GM18519 (cell line): ENCODE data around the gene ATG7.
"Not testable (repeated sequence)": the region's sequence is repeated elsewhere in the genome, so short reads cannot be mapped to it uniquely, and the experiment has no call there.

ENCODE experiments used
- ATAC-seq: cut with Tn5 transposase; IDR thresholded peaks from one replicate; pipeline ENCODE4 v1.9.1; 2021; ENCODE audit warnings: mild to moderate bottlenecking, moderate library complexity; ENCODE audit not compliant: unreplicated experiment, low FRiP score

The ATG7 gene

GRCh38 chr3:11522953-11523571, 250.9 kb downstream of the ATG7 start:
- ATAC-seq: no peak

- no peak for ATAC-seq
These were observed 251.4 kb downstream of the ATG7 start for GRCh38 chr3:11523572-11524101.

GRCh38 chr3:11526121-11526520, 253.9 kb downstream of the ATG7 start:
- ATAC-seq: not testable (repeated sequence)

- no peak for ATAC-seq
These were observed 257.1 kb downstream of the ATG7 start for GRCh38 chr3:11529281-11529680.

- ATAC-seq: no peak
These were observed 258.0 kb downstream of the ATG7 start for GRCh38 chr3:11530153-11530721.

- ATAC-seq: no peak
These were observed 260.8 kb downstream of the ATG7 start for GRCh38 chr3:11532931-11533391.

GRCh38 chr3:11534011-11534792, 262.0 kb downstream of the ATG7 start:
- ATAC-seq: no peak

- ATAC-seq: no peak
These were observed 262.6 kb downstream of the ATG7 start for GRCh38 chr3:11534793-11535101.

- no peak for ATAC-seq
These were observed 263.2 kb downstream of the ATG7 start for GRCh38 chr3:11535243-11535960.

GRCh38 chr3:11536132-11536935, 264.1 kb downstream of the ATG7 start:
- no peak for ATAC-seq

GRCh38 chr3:11536936-11537612, 264.9 kb downstream of the ATG7 start:
- no peak for ATAC-seq

- no peak for ATAC-seq
These were observed 266.4 kb downstream of the ATG7 start for GRCh38 chr3:11538581-11538980.

GRCh38 chr3:11539218-11539617, 267.0 kb downstream of the ATG7 start:
- ATAC-seq: no peak

GRCh38 chr3:11539677-11540076, 267.5 kb downstream of the ATG7 start:
- ATAC-seq: no peak

GRCh38 chr3:11541321-11542303, 269.4 kb downstream of the ATG7 start:
- ATAC-seq: no peak

- no peak for ATAC-seq
These were observed 270.4 kb downstream of the ATG7 start for GRCh38 chr3:11542551-11542950.

- ATAC-seq: no peak
These were observed 271.1 kb downstream of the ATG7 start for GRCh38 chr3:11543141-11543947.

- no peak for ATAC-seq
These were observed 271.8 kb downstream of the ATG7 start for GRCh38 chr3:11543948-11544387.
